ENCODE results near the gene KCNQ1.

Gene KCNQ1

DNA sequence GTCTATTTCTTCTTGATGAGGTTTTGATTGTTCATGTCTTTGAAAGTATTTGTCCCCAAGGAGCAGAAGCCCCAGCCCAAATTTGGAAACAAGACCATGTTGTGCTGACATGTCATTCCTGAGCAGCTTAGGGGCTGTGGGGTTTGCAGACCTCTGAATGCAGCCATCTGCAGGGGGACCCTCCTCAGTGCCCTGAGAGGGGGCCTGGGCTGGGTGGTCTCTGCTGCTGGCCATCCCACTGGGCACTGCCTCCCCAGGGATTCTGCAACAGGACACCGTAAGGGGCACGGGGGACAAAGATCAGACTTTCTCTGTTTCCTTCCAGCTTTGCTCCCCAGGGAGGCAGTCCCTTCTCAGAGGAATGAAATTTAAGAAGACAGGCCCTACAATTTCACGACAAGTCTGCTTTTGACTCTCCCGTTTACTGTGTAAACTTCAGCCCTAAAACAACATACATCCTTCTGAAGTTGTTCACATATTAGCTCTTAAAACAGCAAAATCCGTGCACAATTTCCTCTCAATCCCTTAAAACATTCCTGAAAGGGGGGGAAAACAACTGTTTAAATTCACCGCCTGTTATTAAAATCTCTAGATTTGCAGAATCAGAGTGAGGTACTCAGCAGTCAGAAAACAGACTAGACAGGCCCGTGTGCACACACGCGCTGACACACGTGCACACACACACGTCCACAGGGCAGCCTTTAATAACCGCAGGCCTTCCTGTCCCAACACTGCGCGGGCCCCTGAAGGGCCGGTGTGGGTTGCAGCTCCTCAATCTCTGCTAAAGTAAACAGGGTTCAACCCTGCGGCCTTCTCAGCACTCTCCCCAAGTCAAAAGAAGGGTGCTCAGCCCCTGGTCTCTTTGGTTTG, 109.8 kb downstream of the KCNQ1 start:
- DNase-seq (ENCODE audit: low read depth, low spot score), result no peak
- no peak overlapping the region for H3K4me3 ChIP-seq (ENCODE audit: low read length)

DNA sequence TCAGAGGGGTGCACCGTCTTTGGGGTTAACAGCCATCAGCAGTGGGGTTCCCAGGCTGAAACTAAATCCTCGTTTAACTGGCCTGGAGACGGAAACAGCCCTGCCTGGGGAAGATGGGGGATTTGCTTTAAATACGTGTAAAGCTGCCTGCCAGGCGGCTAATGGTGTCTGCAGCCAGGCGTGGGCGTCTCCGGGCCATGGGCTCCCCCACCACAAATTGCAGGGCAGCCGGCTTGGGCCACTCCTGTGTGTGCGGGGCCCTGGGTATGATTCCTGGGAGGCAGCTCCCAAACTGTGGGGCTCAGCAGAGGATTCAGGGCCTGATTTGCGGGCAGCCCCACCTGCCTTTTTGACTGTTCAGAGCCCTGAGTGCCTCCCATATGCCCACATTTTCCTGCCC, 110.5 kb downstream of the KCNQ1 start:
- no peak overlapping the region for H3K4me3 ChIP-seq (ENCODE audit: low read length)
- no peak for DNase-seq (ENCODE audit: low read depth, low spot score)

GRCh38 chr11:2555891-2556290, 111.1 kb downstream of the KCNQ1 start:
- no peak for DNase-seq (ENCODE audit: low read depth, low spot score)
- H3K4me3 ChIP-seq (ENCODE audit: low read length), result no peak overlapping the region

DNA sequence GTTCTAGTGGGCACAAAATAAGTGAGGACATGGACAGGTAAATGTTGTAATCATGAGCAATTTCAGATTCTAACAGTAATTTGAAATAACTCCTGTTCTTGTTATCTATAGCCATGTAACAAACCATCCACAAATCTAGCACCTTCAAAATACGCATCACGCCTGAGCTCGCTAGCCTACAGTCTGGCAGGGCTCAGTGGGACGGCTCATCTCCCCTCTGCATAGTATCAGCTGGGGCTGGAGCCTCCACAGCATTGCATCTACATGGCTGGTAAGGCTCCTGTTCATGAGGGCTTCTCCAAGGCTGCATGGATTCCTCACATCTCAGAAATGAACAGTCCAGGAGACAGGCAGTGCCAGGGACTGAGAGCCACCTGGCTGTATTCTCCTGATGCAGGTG, 112.6 kb downstream of the KCNQ1 start:
- DNase-seq (ENCODE audit: low read depth, low spot score), result no peak
- H3K4me3 ChIP-seq (ENCODE audit: low read length), result no peak overlapping the region

GRCh38 chr11:2558397-2558796, 113.6 kb downstream of the KCNQ1 start:
- no peak overlapping the region for H3K4me3 ChIP-seq (ENCODE audit: low read length)
- DNase-seq (ENCODE audit: low read depth, low spot score), result no peak

DNA sequence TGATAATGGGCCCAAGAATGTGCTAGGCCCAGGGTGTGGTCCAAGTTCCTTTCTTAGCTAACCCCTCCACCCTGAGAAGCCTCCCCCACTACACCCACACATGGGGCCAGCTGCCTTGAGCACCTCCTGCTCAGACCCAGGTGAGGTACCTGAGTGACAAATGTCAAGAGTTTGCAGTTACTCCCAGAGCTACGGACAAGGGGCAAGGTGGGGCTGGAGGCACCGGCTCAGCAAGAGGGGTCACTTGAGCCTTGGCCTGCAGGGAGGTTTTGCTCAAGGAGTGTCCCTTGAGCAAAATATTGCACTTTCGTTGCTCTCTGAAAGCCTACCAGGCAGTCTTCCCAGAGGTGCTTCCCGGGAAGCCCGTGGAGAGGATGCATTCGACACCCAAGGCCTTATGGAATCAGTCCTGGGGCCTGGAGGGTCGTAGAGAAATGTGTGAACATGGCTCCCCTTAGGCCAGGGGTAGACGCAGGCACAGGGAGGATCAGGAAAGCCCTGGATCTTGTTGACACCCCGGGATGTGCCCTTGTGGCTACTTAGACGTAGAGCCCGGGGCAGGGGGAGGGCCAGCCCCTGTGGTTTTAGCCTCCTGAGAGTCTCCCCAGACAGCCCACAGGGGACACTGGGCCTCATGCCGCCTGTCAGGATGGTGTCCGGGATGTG, 114.2 kb downstream of the KCNQ1 start:
- DNase-seq (ENCODE audit: low read depth, low spot score), result no peak
- H3K4me3 ChIP-seq (ENCODE audit: low read length), result no peak overlapping the region

GRCh38 chr11:2559527-2560311, 114.9 kb downstream of the KCNQ1 start:
- H3K4me3 ChIP-seq (ENCODE audit: low read length), result no peak overlapping the region
- no peak for DNase-seq (ENCODE audit: low read depth, low spot score)

- DNase-seq (ENCODE audit: low read depth, low spot score), result no peak
- H3K4me3 ChIP-seq (ENCODE audit: low read length), result no peak overlapping the region
These were observed 117.1 kb downstream of the KCNQ1 start for GRCh38 chr11:2561696-2562581.

- no peak overlapping the region for H3K4me3 ChIP-seq (ENCODE audit: low read length)
- DNase-seq (ENCODE audit: low read depth, low spot score), result no peak
These were observed 118.0 kb downstream of the KCNQ1 start for GRCh38 chr11:2562890-2563212.

- H3K4me3 ChIP-seq (ENCODE audit: low read length), result no peak overlapping the region
- no peak for DNase-seq (ENCODE audit: low read depth, low spot score)
These were observed 118.6 kb downstream of the KCNQ1 start for GRCh38 chr11:2563213-2564007.

DNA sequence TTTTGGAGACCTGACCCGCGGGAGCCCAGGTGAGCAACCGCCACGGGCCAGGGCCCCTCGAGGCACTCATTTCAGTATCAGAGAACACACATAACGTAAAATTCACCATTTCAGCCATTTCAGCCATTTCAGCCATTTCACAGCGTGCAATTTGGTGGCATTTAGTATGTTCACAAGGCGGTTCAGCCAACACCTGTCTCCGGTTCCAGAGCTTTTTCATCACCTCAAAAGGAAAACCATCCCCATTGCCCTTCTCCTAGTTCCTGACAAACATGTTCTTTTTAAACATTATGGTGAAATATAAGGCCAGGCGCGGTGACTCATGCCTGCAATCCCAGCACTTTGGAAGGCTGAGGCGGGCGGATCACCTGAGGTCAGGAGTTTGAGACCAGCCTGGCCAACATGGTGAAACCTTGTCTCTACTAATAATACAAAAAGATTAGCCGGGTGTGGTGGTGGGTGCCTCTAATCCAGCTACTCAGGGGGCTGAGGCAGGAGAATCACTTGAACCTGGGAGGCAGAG, 119.3 kb downstream of the KCNQ1 start:
- no peak for DNase-seq (ENCODE audit: low read depth, low spot score)
- H3K4me3 ChIP-seq (ENCODE audit: low read length), result no peak overlapping the region

GRCh38 chr11:2564588-2565425, 120.0 kb downstream of the KCNQ1 start:
- no peak for DNase-seq (ENCODE audit: low read depth, low spot score)
- no peak overlapping the region for H3K4me3 ChIP-seq (ENCODE audit: low read length)

- no peak overlapping the region for H3K4me3 ChIP-seq (ENCODE audit: low read length)
- no peak for DNase-seq (ENCODE audit: low read depth, low spot score)
These were observed 120.8 kb downstream of the KCNQ1 start for GRCh38 chr11:2565447-2566222.

DNA sequence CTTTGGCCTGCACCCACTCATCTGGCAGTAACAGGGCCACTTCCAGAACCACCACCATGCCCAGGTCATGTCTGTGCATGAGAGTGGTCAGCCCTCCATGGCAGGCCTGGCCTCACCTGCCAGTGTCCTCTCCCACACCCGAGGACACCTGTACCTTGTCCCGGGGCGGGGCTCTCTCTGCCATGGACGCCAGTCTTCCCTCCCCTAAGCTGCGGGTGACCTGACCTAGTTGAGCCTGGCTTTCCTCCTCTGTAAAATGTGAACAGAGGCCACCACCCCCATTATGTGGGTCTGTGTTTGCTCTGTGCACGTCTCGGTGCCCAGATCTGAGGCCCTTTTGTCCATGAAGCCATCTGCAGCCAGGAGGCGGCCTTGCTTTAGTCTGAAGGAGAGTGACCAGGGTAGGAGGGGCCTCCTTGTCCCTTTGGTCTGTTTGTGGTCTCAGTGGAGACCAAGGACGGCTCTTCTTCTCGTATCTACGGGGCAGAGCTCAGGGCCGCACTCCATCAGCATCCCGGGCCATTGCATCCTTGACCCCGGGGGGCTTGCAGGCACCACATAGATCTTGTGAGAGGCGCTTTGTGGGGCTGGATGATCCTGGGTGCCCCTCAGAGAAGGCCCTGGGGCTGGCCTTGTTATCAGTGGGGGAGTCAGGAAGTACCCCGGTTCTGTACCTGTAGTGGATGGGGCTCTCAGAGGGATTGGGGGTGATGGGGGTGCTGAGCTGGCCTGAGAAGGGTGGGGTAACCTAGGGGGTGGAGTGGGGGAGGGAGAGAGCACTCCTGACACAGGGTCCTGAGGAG, 121.6 kb downstream of the KCNQ1 start:
- DNase-seq (ENCODE audit: low read depth, low spot score), result no peak
- H3K4me3 ChIP-seq (ENCODE audit: low read length), result no peak overlapping the region

GRCh38 chr11:2567026-2567671, 122.3 kb downstream of the KCNQ1 start:
- no peak for DNase-seq (ENCODE audit: low read depth, low spot score)
- no peak overlapping the region for H3K4me3 ChIP-seq (ENCODE audit: low read length)
